ENCODE measurements around the gene GGA1. TPM values are rescaled to one million over a fixed set of nuclear protein-coding genes. Genes with fewer than 3 reads are reported as not detected.
A peak's percentile ranks its signal among the peaks of the same experiment; 100 is the strongest.

The GGA1 gene
- total RNA-seq, result 29.3 TPM
- 45.4 TPM for polyA plus RNA-seq

- Histone ChIP-seq H3K4me1 (ENCODE audit: insufficient read depth) (no peaks in the 10 kb centered on the region), H3K27ac (ENCODE audit: low read depth) (peak within 1 kb of the TSS; percentile 93), H3K36me3 (ENCODE audit: insufficient read depth) (no peaks in the 10 kb centered on the region), H3K4me3 (ENCODE audit: low read depth, low read length) (peak within 1 kb of the TSS; percentile 83)
- DNase-seq (ENCODE audit: extremely low spot score), result peak; percentile 96
- under 1% methylated on average over 82 of the region's 82 CpGs for WGBS
Measured at GRCh38 chr22:37608477-37609239, at the start of gene GGA1. Gene GGA1, plus strand, starts transcription at chr22:37608834. Its CDS starts 27 bp downstream, at chr22:37608861.

- Histone ChIP-seq H3K36me3 (ENCODE audit: insufficient read depth) (no peaks in the 10 kb centered on the region), H3K4me3 (ENCODE audit: low read depth, low read length) (peak overlapping the region; percentile 72), H3K4me1 (ENCODE audit: insufficient read depth) (peaks cover 2% of the 10 kb centered on the region), H3K27ac (ENCODE audit: low read depth) (peak overlapping the region; percentile 88)
- 84% methylated on average over 6 of the region's 6 CpGs for WGBS
- DNase-seq (ENCODE audit: extremely low spot score), result no peak
Measured at GRCh38 chr22:37559521-37559900, 49.1 kb upstream of the GGA1 start.

GRCh38 chr22:37559901-37560607 lies 48.6 kb upstream of the GGA1 start, which contains the start of gene CDC42EP1:
Gene CDC42EP1, plus strand, starts transcription at chr22:37560480. Its CDS starts 5,870 bp downstream, at chr22:37566350.
- no peaks in the 10 kb centered on the region for H3K36me3 ChIP-seq (ENCODE audit: insufficient read depth)
- H3K4me1 ChIP-seq (ENCODE audit: insufficient read depth), result peaks cover 2% of the 10 kb centered on the region
- 5% methylated on average over 76 of the region's 76 CpGs for WGBS
- H3K27ac ChIP-seq (ENCODE audit: low read depth), result peak within 1 kb of the TSS; percentile 88
- DNase-seq (ENCODE audit: extremely low spot score), result no peak
- peak within 1 kb of the TSS; percentile 72 for H3K4me3 ChIP-seq (ENCODE audit: low read depth, low read length)

GRCh38 chr22:37560608-37561211 lies 47.9 kb upstream of the GGA1 start:
- H3K36me3 ChIP-seq (ENCODE audit: insufficient read depth), result no peaks in the 10 kb centered on the region
- H3K4me1 ChIP-seq (ENCODE audit: insufficient read depth), result peaks cover 2% of the 10 kb centered on the region
- peak overlapping the region; percentile 88 for H3K27ac ChIP-seq (ENCODE audit: low read depth)
- H3K4me3 ChIP-seq (ENCODE audit: low read depth, low read length), result peak overlapping the region; percentile 72
- no peak for DNase-seq (ENCODE audit: extremely low spot score)
- under 1% methylated on average over 72 of the region's 72 CpGs for WGBS

GRCh38 chr22:37561212-37562048 lies 47.2 kb upstream of the GGA1 start:
- Histone ChIP-seq H3K27ac (ENCODE audit: low read depth) (peak overlapping the region; percentile 88), H3K4me1 (ENCODE audit: insufficient read depth) (peaks cover 2% of the 10 kb centered on the region), H3K36me3 (ENCODE audit: insufficient read depth) (no peaks in the 10 kb centered on the region), H3K4me3 (ENCODE audit: low read depth, low read length) (peak overlapping the region; percentile 72)
- no peak for DNase-seq (ENCODE audit: extremely low spot score)
- WGBS, result under 1% methylated on average over 55 of the region's 56 CpGs

- H3K4me1 ChIP-seq (ENCODE audit: insufficient read depth), result peaks cover 2% of the 10 kb centered on the region
- no peak overlapping the region for H3K4me3 ChIP-seq (ENCODE audit: low read depth, low read length)
- WGBS, result 78% methylated on average over 14 of the region's 14 CpGs
Measured at GRCh38 chr22:37562049-37562875, 46.4 kb upstream of the GGA1 start.

GRCh38 chr22:37563153-37564081 lies 45.2 kb upstream of the GGA1 start:
- H3K36me3 ChIP-seq (ENCODE audit: insufficient read depth), result no peaks in the 10 kb centered on the region
- peak overlapping the region; percentile 43 for H3K27ac ChIP-seq (ENCODE audit: low read depth)
- H3K4me1 ChIP-seq (ENCODE audit: insufficient read depth), result peaks cover 2% of the 10 kb centered on the region
- no peak for DNase-seq (ENCODE audit: extremely low spot score)
- WGBS, result 35% methylated on average over 14 of the region's 14 CpGs
- no peak overlapping the region for H3K4me3 ChIP-seq (ENCODE audit: low read depth, low read length)

More at GRCh38 chr22:37562049-37562875, 46.4 kb upstream of the GGA1 start:
- DNase-seq (ENCODE audit: extremely low spot score), result no peak
- peak overlapping the region; percentile 11 for H3K27ac ChIP-seq (ENCODE audit: low read depth)
- H3K36me3 ChIP-seq (ENCODE audit: insufficient read depth), result no peaks in the 10 kb centered on the region

- DNase-seq (ENCODE audit: extremely low spot score), result no peak
- no peaks in the 10 kb centered on the region for H3K36me3 ChIP-seq (ENCODE audit: insufficient read depth)
- H3K27ac ChIP-seq (ENCODE audit: low read depth), result no peak overlapping the region
- H3K4me3 ChIP-seq (ENCODE audit: low read depth, low read length), result no peak overlapping the region
- peaks cover 2% of the 10 kb centered on the region for H3K4me1 ChIP-seq (ENCODE audit: insufficient read depth)
- 71% methylated on average over 7 of the region's 7 CpGs for WGBS
Measured at GRCh38 chr22:37564111-37564711, 44.4 kb upstream of the GGA1 start.

- no peak overlapping the region for H3K4me3 ChIP-seq (ENCODE audit: low read depth, low read length)
- peaks cover 2% of the 10 kb centered on the region for H3K4me1 ChIP-seq (ENCODE audit: insufficient read depth)
- no peak overlapping the region for H3K27ac ChIP-seq (ENCODE audit: low read depth)
- 66% methylated on average over 17 of the region's 17 CpGs for WGBS
- no peaks in the 10 kb centered on the region for H3K36me3 ChIP-seq (ENCODE audit: insufficient read depth)
- no peak for DNase-seq (ENCODE audit: extremely low spot score)
Measured at GRCh38 chr22:37565830-37566229, 42.8 kb upstream of the GGA1 start.

- DNase-seq (ENCODE audit: extremely low spot score), result no peak
- H3K4me3 ChIP-seq (ENCODE audit: low read depth, low read length), result no peak overlapping the region
- WGBS, result 73% methylated on average over 28 of the region's 28 CpGs
- peaks cover 2% of the 10 kb centered on the region for H3K4me1 ChIP-seq (ENCODE audit: insufficient read depth)
- no peaks in the 10 kb centered on the region for H3K36me3 ChIP-seq (ENCODE audit: insufficient read depth)
- no peak overlapping the region for H3K27ac ChIP-seq (ENCODE audit: low read depth)
Measured at GRCh38 chr22:37566329-37566837, 42.3 kb upstream of the GGA1 start.
